K562 (cell line): Measurements from ENCODE around the gene GNPTAB.

Source experiments
- ARID2 ChIP-seq: fragments of 450-650 bp; IDR thresholded peaks from 2 replicates; pipeline ENCODE4 v1.6.1; 2017; ENCODE audit warnings: antibody characterized with exemption, mild to moderate bottlenecking
- ATF3 ChIP-seq, 2 experiments: fragments of 450-650 bp in 1 of 2; sonication (generic) in 1 of 2; formaldehyde crosslinking in 1 of 2; IDR thresholded peaks in 1 of 2; conservative IDR thresholded peaks in 1 of 2; 2 replicates each; pipeline versions ENCODE4 v1.6.1 to v1.8.1; 2016 to 2023; ENCODE audit warnings: mild to moderate bottlenecking in 2 of 2, moderate library complexity in 2 of 2, inconsistent platforms in 1 of 2, missing genetic modification reagents in 1 of 2
- CTCF ChIP-seq, 3 experiments: IDR thresholded peaks in 2 of 3; conservative IDR thresholded peaks in 1 of 3; 2 replicates each; pipeline ENCODE4 v1.5.1; 2011 to 2012; ENCODE audit warnings: low read length in 3 of 3, mild to moderate bottlenecking in 3 of 3, control low read depth in 2 of 3, improper control_type of control experiment in 1 of 3, inconsistent platforms in 1 of 3, low read depth in 1 of 3, mixed read lengths in 1 of 3, moderate library complexity in 1 of 3; ENCODE audit not compliant: insufficient read depth in 2 of 3
- EP300 ChIP-seq: IDR thresholded peaks from 2 replicates; pipeline ENCODE4 v1.6.1; 2012; ENCODE audit warnings: low read length, improper control_type of control experiment
- HDAC6 ChIP-seq: IDR thresholded peaks from 2 replicates; pipeline ENCODE4 v1.6.1; 2012; ENCODE audit warnings: low read depth, mild to moderate bottlenecking, control low read depth, inconsistent platforms, low read length, moderate library complexity
- MYC ChIP-seq, 2 experiments: fragments of 250-450 bp in 1 of 2; sonication (Bioruptor Pico) in 1 of 2; IDR thresholded peaks; 2 replicates each; pipeline versions ENCODE4 v1.5.1 to v1.6.1; 2012 to 2021; ENCODE audit warnings: low read depth in 2 of 2, borderline replicate concordance in 1 of 2, improper control_type of control experiment in 1 of 2, low read length in 1 of 2, mild to moderate bottlenecking in 1 of 2, moderate library complexity in 1 of 2
- NR2F6 ChIP-seq: fragments of 450-650 bp; formaldehyde crosslinking; IDR thresholded peaks from 2 replicates; pipeline ENCODE4 v1.4.0; 2020; ENCODE audit warnings: mild to moderate bottlenecking
- POLR2A ChIP-seq: fragments of 450-650 bp; conservative IDR thresholded peaks from 2 replicates; pipeline ENCODE4 v1.6.1; 2016
- REST ChIP-seq, 2 experiments: fragments of 450-650 bp; formaldehyde crosslinking in 1 of 2; IDR thresholded peaks; 2 replicates each; pipeline versions ENCODE4 v1.4.0 to v1.6.1; 2014 to 2020; ENCODE audit warnings: mild to moderate bottlenecking in 2 of 2, borderline replicate concordance in 1 of 2, low read depth in 1 of 2
- SMC3 ChIP-seq: conservative IDR thresholded peaks from 2 replicates; pipeline ENCODE4 v1.6.1; 2011; ENCODE audit warnings: low read depth, low read length, improper control_type of control experiment; ENCODE audit not compliant: insufficient read depth
- SRSF1 ChIP-seq: fragments of 200-400 bp; formaldehyde crosslinking; IDR thresholded peaks from 2 replicates; pipeline ENCODE4 v1.6.1; 2017; ENCODE audit warnings: mild to moderate bottlenecking, low read depth, low read length, moderate library complexity
- ZNF717 ChIP-seq: fragments of 250-450 bp; sonication (Bioruptor Pico); IDR thresholded peaks from 2 replicates; pipeline ENCODE4 v1.5.0; 2021

GRCh38 chr12:101824831-101825230 is 5.9 kb downstream of the GNPTAB start:
- no peak for TF ChIP-seq EP300
- no peak for TF ChIP-seq ARID2
- no peak for TF ChIP-seq POLR2A
- TF ChIP-seq ATF3 (IDR thresholded peaks at IDR 0.05), result no peak
- TF ChIP-seq ATF3 (CRISPR knock-in tag; conservative IDR thresholded peaks at IDR 0.05), result no peak
- TF ChIP-seq NR2F6 (CRISPR knock-in tag), result no peak
- no peak for TF ChIP-seq CTCF (IDR thresholded peaks at IDR 0.05 in 2 of 3, conservative IDR thresholded peaks at IDR 0.05 in 1 of 3; ENCODE audit: insufficient read depth in 2 of 3, low read depth in 1 of 3, low read length in 3 of 3)
- TF ChIP-seq ZNF717 (CRISPR knock-in tag), result no peak
- no peak for TF ChIP-seq SMC3
- no peak for TF ChIP-seq REST (IDR thresholded peaks at IDR 0.05; ENCODE audit: borderline replicate concordance)
- TF ChIP-seq REST (CRISPR knock-in tag; IDR thresholded peaks at IDR 0.05; ENCODE audit: low read depth), result no peak
- TF ChIP-seq SRSF1, result no peak
- no peak for TF ChIP-seq MYC (IDR thresholded peaks at IDR 0.05; ENCODE audit: low read depth, low read length)
- no peak for TF ChIP-seq MYC (CRISPR knock-in tag; IDR thresholded peaks at IDR 0.05; ENCODE audit: borderline replicate concordance, low read depth)
- no peak for TF ChIP-seq HDAC6
